Kidney tubule cell (primary cell): ENCODE results near the gene DNAJB4.
A peak's percentile ranks its signal among the peaks of the same experiment; 100 is the strongest.
"Not testable (repeated sequence)": the region's sequence is repeated elsewhere in the genome, so short reads cannot be mapped to it uniquely, and the experiment has no call there.

Experiments used
- DNase-seq: peaks from one replicate; pipeline ENCODE4 v3.0.0-alpha.2; 2018; ENCODE audit warnings: low spot score

DNAJB4 gene

DNA sequence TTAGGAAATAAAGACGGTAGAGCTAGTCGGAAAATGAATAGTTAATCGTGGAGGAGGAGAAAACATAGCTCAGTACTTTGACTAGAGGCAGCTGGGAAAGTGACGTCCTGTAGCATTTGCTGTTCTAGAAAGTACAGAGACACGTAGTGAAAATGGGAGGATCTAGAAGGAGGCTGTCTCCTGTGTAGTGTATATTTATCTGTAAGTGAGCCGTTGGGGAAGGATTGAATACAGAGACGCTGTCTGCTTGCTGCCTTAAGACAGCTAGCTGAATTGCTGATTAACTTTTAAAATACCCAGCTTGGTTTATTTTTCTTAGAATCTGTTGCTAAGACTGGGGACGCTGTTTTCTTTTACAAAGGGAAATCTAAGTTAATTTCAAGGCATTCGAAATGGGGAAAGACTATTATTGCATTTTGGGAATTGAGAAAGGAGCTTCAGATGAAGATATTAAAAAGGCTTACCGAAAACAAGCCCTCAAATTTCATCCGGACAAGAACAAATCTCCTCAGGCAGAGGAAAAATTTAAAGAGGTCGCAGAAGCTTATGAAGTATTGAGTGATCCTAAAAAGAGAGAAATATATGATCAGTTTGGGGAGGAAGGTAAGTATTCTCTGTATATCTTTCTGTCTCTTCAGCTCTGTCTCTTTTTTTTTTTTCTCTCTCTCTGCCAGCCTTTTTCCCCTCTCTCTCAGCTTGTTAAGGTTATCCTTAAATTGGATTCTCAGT, at the start of gene DNAJB4:
DNAJB4 (plus strand) TSS at position 221 of the 729 bp plus-strand sequence; CDS start at position 393, 172 bp downstream.
- peak; percentile 97 for DNase-seq

DNA sequence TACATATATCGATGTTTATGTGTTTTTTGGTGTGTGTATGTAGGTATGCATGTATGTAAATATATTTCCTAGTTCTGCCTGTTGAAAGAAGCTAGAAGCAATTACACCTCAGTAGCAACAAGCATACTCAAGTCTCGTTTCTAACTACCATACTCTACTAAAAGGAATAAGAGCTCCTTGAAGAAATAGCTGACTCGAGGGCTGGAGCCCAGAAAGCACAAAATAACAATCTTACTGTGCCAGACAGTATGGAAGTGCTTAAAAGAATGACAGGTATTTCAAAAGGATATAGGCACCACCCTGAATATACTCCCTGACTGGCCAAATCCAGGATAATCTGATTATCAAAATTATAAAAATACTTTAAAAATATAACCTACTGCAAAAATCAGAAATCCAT, 49.0 kb upstream of the DNAJB4 start:
- DNase-seq: no peak

DNA sequence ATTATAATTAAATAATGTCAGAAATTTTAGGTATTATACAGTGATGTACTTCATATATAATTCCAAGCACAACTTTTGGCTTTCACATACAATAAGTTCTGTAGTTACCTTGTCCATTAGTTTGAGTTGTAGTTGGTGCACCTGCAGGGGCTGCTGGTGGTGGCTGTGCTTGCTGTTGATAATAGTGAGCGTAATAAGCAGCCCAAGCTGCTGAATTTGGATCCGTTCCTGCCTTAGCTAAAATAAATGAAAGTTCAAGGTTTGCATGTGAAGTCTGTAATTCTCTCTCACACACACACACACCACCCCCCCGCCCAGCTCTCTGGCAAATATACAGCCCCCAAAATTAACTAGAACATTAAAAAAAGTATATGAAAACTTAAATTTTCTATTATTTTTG, 48.3 kb upstream of the DNAJB4 start:
- no peak for DNase-seq

DNA sequence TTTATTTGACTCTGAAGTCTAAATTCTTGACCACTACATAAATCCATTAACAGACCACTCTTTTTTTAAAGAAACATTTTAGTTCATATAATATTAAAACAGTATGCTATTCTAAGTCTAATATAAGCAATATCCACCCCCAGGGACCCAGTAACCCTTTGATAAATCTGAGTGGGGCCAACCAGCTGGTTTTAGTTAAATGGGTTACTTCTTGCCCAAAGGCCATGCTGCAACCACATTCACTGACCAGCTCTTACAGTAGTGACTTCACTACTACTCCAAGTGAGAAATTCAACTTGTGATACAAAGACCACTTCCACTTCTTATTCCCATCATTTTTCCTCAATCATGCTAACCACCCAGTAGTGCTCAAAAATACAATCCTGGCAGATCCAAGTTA, 46.3 kb upstream of the DNAJB4 start:
- no peak for DNase-seq

DNA sequence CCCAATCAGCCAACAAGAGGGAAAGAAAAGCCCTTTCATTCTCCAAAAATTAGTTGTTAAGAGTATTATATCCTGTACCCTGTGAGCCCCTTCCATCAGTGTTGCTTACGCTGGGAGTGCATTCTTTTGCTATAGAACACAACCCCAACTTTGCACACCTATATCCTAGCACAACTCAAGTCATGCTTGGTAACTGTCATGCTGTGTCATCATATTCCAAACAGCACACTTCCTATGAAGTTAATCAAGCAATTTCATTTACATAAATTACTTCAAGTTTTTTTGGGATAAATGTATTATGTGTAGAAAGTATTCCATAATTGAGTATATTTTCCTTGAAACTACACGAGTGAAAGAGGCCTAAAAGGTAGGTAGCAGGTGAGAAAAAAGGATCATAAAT, 45.9 kb upstream of the DNAJB4 start:
- DNase-seq: no peak

DNA sequence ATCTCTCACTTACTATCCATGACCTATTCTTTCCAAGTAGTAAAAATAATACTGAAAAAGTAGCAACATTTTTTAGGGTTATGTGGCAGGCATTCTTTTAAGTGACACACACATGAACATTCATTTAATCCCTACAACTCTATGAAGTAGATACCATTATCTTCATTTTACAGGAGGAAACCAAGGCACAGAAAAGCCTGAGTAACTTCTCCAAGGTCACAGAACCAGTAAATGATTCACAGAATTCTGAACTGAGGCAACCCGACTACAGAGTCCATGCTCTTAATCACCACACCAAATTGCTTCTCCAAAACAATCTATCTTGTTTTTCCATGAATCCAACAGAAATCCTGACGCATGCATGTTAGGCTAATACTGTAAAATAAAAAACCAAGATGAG, 43.3 kb upstream of the DNAJB4 start:
- peak; percentile 55 for DNase-seq

DNA sequence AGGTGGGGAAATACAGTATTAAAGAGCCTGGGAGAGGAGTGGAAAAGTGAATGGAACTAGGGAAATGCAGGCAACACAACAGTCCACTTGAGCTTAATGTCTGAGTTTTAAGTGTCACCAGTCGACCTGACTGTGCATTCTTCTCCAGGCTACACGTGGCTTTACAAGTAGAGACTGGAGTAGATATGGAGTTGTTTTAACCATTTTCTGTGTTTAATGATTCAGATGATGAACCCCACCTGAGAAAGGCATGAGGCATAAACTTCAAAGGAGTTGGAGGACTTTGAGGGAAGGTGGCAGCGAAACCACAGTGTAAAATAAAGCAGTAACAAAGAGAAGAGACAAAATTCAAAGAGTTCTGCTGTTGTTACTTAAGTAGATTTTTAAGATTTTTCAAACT, 38.4 kb upstream of the DNAJB4 start:
- no peak for DNase-seq

DNA sequence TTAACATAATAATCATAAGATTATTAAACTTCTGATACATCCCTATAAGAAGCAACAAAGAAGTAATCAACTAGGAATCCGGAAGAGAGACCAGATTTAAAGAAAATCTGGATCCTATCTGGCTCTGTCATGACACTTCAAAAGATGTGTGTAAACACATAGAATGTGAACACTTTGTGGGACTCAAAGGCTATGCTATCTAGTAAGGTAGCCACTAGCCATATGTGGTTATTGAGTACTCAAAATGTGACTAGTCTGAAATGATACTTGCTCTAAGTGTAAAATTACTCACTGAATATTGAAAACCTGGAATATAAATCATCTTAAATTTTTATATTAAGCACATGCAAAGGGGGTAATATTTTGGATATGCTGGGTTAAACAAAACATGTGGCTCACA, 34.5 kb upstream of the DNAJB4 start:
- DNase-seq: no peak

DNA sequence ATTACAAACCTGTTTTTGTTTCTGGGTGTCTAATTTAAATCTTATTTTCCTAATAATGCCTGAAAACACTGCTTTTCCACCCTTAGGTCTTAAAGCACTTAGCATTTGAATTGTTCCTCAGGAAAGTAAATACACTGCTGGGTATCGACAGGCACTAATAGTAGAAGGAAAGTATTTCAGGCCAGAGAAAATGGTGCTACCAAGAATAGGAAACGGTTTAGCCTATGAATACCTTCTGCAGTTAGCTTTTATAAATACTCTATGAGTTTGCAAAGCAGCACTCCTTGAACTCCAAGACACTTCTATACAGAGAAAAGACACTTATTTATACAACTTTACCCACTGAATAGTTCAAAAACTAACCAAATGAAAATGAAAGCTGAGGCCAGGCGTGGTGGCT, 32.7 kb upstream of the DNAJB4 start:
- DNase-seq: no peak

DNA sequence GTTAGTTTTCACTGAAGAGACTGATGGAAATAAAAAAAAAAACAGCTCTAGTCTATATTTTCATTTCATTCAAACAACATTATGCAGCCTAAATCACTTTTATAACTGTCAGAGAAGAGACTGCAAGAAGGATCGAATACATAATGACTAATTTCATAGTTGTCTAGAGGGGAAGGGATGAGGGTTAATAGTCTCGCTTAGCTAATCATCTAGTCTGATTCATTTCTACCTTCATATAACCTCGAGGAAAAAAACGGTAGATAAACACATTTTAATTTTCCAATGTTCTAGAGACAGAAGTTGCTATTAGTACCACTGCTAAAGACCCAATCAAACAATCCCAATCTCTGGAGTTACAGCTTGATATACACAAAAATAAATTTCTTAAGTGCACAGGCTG, 29.4 kb upstream of the DNAJB4 start:
- DNase-seq: peak; percentile 50

DNA sequence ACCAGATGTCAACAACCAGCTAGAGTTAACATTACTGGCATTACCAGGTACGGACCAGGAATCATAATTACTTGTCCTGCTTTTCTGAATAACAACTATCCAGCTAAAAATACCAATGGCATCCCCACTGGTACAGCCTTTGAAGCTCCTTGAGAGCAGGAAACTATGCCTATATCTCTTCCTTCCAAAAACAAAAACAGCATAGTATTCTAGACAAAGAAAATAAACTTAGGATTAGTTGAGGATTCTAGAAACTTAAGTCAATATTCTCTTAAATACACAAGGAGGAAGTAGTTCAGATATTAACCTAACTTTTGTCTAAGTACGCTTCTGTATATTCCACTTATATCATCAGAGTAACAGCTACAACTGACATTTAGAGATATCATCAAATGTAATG, 28.8 kb upstream of the DNAJB4 start:
- DNase-seq: no peak

DNA sequence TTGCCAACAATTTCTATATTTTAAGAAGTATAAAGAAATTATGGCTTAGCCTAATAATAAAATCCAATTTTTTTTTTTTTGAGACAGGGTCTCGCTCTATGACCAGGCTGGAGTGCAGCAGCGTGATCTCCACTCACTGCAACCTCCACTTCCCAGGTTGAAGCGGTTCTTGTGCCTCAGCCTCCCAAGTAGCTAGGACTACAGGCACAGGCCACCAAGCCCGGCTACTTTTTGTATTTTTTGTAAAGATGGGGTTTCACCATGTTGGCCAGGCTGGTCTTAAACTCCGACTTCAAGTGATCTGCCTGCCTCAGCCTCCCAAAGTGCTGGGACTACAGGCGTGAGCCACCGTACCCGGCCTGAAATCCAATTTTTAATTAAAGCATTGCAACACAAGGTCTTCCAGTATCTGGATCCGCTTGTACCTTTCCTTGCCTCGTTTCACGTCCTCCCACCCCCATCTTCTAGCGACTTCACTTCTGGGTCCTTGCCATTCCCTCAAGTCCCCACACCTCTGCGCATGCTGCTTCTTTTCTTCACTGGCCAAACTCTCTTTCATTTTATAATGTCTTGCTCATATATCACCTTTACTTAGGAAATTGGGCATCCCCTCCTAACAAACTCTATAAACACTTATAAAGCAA, 28.2 kb upstream of the DNAJB4 start:
- no peak for DNase-seq

DNA sequence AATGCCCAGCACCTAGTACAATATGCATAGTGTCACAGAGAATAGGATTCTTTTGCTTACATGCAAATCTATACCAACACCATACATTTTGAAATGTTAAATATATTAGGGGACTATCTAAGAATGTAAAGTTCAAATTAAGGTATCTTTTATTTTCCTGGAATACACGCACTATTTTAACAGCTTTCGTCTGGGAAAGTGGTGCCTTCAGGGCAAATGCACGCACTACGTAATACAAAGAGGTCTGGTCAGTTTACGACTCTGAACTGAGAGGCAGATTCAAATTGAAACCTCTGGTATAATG, 26.8 kb upstream of the DNAJB4 start:
- no peak for DNase-seq

DNA sequence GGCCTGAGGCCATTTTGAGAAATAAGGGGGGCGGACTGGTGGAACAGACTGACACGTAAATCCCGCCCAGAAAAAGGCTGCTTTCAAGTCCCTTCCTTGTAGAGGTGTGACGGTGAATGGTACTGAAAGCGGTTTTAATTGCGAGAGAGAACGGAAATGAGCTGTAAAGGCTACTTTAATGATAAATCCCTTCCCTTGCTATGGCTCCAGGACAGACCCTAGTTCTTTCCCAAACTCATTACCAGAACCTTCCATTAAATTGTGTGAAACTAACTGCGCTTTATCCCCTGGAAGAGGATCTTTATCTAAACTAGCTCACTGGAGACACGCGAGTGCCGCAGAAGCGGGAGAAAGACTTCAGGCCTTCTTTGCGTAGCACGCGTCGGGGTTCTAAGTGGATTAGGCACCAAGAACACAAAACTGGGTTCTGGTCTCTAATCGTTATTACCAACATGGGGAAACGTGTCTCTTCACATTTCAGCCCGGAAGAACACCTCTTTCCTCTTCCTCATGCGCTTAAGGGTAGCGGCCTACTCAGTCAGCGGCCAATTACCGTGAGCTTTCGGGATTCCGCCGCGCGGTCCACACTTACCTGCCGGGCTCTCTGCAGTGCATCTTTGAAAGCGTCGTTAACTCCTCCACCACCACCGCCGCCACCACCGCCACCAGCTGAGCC, 26.3 kb upstream of the DNAJB4 start:
- peak; percentile 92 for DNase-seq

DNA sequence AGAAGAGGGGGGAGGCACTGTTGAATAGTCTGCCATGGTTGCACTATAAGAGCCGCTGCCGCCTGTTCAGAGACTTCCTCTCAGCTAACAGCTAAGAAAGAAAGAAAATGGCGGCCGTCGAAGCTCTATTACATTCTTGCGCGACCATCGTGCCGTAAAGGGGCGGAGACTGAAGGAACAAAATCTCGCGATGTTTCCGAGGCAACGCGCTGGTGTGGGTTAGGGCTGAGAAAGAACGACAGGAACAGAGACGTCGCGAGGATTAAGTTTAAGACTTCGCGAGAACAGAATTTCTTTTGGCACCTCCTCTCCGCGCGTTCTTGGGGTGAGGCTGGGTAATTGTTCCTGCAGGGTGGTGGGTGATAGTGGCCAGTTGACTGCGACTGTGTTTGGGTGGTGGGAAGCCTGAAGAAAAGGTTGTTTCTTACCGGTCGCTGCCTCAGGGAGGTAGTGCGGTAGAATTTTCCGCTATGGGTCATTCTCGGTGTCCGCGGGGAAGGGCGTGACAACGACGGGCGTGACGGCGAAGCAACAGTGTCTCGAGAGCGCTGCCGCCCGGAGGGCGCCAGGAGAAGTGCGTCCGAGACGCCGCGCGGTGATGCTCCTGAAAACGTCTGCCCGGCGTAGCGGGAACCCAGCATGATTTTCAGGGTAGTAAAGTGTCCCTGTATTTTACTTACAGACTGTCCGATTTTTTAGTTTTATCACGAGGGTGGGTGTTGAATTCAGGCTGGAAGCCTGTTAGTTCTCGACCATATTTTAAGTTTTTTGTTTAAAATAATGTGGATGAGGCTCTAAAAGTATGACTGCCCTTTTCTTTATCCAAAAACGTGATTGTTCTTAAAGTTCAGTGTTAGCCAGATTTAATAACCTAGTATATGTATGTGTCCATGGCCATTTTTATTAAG, 25.5 kb upstream of the DNAJB4 start, which contains the start of gene FUBP1:
FUBP1 (minus strand) TSS at position 104 of the 908 bp plus-strand sequence; CDS start at position 36, 68 bp downstream.
- peak; percentile 99 for DNase-seq

DNA sequence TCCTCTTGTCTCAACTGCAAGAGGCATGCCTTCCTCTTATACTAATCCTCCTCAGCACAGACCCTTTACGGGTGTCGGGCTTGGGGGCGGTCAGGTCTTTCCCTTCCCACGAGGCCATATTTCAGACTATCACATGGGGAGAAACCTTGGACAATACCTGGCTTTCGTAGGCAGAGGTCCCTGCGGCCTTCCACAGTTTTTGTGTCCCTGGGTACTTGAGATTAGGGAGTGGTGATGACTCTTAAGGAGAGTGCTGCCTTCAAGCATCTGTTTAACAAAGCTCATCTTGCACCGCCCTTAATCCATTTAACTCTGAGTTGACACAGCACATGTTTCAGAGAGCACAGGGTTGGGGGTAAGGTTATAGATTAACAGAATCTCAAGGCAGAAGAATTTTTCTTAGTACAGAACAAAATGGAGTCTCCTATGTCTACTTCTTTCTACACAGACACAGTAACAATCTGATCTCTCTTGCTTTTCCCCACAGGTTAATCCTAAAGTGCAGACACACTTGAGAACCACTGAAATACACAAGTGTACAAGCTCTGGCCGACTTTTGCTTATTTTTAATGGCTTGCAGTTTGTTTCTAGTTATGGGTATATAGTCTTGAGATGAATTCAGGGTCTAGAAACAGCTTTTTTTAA, 21.3 kb upstream of the DNAJB4 start:
- not testable (repeated sequence) for DNase-seq

DNA sequence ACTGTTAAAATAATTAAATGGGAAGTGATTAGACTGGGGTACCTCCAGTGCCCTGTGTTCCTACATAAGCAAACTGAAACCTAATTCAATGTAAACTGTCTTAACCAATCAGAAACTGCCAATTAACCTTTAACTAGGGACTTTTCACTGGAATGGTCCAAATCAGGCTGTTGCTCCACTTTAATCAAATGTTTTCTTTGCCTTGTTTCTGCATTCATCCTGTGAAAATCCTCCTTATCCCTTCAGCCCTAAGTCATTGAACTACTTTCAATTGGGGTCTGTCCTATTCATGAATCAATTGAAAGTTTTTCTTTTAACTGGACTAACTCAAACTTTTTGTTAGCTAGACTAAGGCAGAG, 20.8 kb upstream of the DNAJB4 start:
- no peak for DNase-seq

DNA sequence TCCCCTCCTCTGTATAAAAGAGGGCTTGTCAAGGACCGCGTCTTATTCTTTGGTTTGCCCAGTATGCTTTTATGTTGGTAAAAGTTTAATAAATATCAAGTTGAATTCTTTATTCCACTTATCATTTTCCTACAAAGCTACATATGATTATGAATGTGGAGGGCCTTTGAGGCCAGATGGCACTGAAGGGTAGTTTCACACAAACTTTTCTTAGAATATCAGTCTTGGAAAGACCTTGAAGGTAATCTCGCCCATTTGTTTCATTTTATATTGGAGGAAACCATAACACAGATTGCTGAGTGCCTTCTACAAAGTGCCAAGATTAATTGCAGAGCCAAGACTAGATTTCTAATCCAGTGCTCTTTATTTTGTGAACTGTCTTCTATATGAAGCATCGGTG, 20.1 kb upstream of the DNAJB4 start:
- no peak for DNase-seq

DNA sequence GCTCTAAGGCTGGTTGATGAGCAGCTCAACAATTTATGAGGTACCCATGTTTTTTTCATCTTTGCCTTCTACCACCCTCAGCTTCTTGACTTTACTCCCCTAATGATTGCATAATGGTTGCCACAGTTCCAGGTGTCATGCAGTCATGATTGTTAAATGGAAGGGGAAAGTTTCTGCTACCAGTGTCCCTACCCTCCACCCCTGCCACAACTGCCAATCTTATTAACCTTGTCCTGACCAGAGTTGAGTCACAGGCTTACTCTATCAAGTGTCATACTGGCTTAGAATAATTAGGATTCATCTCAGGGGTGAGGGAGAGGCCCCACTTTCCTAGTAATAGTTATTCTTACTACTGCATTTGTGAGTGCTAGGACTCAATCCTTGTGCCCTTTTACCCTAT, 17.9 kb upstream of the DNAJB4 start:
- DNase-seq: peak; percentile 51

DNA sequence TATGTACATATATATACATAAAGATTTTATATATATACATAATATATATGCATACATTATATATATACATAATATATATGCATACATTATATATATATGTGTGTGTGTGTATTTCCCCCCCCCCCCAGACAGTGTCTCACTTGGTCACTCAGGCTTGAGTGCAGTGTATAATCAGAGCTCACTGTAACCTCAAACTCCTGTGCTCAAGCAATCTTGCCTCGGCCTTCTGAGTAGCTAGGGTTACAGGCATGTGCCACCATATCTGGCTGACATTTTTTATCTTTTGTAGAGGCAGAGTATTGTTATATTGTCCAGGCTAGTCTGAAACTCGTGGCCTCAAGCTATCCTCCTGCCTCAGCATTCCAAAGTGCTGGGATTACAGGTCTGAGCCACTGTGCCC, 16.8 kb upstream of the DNAJB4 start:
- no peak for DNase-seq

DNA sequence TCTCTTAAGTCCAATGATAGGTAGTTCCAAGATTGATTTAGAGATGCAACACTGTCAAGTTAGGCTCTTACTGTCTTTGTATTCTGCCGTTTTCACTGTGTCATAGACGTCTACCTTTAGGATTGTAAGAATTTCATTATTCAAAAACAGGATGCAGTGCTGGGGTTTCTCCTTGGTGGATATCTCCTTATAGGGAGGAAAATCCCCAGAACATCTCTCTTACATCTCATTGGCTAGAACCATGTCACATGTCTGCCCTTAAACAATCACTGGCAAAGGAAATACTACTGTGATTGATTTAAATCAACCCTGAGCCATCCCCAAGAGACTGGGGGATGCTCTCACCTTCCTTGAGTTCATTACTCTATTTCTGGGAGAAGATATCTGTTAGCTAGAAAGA, 15.0 kb upstream of the DNAJB4 start:
- DNase-seq: no peak

DNA sequence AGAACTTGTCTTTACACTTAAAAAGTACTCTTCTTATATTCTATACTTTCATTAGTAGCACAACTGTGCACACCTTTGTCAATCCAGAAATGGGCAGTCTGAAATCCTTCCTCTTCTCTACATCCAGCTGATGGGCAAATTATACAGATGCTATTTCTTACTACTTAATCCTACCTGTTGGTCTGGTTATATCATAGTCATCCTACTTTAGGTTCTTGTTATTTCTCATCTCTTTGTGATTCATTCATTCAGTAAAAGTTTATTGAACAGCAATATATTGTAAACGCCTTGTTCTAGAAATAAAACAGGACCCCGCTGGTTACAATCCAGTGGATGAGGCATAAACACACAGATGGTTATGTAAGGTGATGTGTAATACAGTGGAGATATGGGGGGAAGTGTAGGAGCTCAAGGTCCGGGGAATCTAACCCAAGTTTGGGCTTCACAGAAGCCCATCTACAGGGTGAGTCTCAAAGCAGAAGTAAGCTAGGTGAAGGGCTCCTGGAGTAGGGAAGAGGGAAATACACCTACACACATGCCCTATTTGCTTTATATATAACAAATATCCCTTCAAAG, 14.0 kb upstream of the DNAJB4 start:
- no peak for DNase-seq
